Measurements from ENCODE around the gene C2orf81.

GRCh38 chr2:74424139-74424992 is 2.9 kb upstream of the C2orf81 start:
- TF ChIP-seq CTCF (IDR thresholded peaks at IDR 0.05; ENCODE audit: poor library complexity, severe bottlenecking) (no peak), REST (IDR thresholded peaks at IDR 0.05; ENCODE audit: borderline replicate concordance) (no peak), EP300 (conservative IDR thresholded peaks at IDR 0.05; ENCODE audit: poor library complexity, severe bottlenecking) (no peak), RAD21 (conservative IDR thresholded peaks at IDR 0.05) (no peak), MXI1 (conservative IDR thresholded peaks at IDR 0.05; ENCODE audit: poor library complexity, severe bottlenecking) (no peak), EZH2 (IDR thresholded peaks at IDR 0.05; ENCODE audit: borderline replicate concordance, insufficient read depth, low read length, poor library complexity, severe bottlenecking) (no peak)

Measured in neural cell (in vitro differentiated cells).